GM19351 (cell line): ENCODE data around the gene IDH3B.

Experiments used
- ATAC-seq: cut with Tn5 transposase; IDR thresholded peaks from one replicate; pipeline ENCODE4 v1.9.1; 2021; ENCODE audit warnings: mild to moderate bottlenecking, moderate library complexity; ENCODE audit not compliant: unreplicated experiment

IDH3B gene

GRCh38 chr20:2624190-2624589 is 39.8 kb downstream of the IDH3B start:
- ATAC-seq, result no peak

- ATAC-seq, result no peak
These were observed 43.9 kb downstream of the IDH3B start for GRCh38 chr20:2619961-2620595.

GRCh38 chr20:2619337-2619736 is 44.7 kb downstream of the IDH3B start:
- ATAC-seq, result no peak

DNA sequence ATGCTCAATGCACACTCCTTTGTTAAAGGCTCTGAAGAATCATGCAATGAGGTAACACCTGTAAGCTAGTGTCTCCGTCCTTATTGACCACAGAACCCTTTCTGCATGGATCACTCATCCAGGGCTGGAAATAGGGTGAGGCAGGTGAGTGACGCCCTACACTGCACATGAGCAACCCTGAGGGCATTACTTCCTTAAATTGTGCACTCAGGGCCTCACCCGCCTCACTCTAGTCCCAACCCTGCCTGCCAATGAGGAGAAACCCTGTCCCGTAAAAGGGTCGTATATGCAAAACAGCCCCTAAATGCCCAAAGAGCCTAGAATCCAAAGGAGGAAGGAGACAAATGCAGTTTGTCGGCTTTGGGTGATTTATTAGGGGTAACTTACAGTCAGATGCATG is 45.2 kb downstream of the IDH3B start:
- ATAC-seq, result no peak

- no peak for ATAC-seq
These were observed 46.8 kb downstream of the IDH3B start for GRCh38 chr20:2617099-2617714.

DNA sequence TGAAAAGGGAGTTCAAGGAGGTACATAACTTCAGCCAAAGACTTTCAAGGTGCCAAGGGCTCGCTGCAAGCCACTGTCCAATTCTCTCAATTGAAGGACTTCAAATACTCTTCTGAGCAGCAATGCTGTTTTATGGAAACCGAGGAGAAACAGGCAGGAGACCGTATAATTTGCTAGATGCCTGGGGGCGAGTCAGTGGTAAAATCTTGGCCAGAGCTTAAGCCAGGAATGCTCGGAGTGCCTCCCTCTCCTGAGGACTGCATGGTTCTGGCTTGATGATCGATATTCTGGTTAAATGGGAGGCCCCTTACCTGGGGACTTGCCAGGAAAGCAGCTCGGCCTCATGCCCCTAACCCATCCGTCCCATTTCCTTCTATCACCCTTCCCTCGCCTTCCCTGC is 47.4 kb downstream of the IDH3B start:
- no peak for ATAC-seq

GRCh38 chr20:2612073-2612472 is 51.9 kb downstream of the IDH3B start:
- no peak for ATAC-seq

DNA sequence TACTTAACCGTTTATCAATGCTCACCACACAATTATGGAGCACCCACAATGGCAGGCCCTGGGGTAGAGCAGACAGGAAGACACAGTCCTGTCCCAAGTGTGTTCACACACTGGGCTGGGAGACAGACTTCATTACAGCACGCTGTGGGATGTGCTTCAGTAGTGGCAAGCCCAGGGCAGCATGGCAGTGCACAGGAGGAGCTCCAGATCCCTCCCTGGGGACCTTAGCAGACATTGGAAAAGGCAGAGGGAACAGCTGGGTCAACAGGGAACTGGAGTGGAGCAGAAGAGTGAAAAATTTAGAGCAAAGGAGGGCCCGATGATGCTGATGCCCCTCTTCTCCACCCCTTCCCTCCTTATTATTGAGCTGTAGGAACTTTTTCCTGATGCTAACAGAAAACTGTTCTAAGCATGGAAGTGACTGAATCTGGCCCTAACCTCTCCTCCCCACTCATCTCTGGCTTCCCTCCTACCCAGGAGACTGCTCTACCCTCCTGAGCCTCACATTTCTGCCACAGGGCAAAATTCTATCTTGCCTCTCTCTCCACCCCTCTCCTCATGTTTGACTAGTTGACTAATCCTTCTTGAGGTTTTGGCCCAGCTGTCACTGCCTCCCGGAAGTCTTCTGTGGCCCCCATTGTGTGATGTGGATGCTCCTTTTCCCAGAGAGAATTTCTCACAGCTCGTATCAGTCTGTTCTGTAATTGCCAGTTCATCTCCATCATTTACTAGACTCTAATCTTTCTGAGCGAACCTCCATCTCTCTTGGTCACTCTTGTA is 52.9 kb downstream of the IDH3B start:
- ATAC-seq, result no peak

GRCh38 chr20:2610326-2610725 is 53.7 kb downstream of the IDH3B start:
- no peak for ATAC-seq
